Stomach smooth muscle (tissue), 2 donors: ENCODE measurements around the gene AHCYL2.
"Not testable (repeated sequence)": the region's sequence is repeated elsewhere in the genome, so short reads cannot be mapped to it uniquely, and the experiment has no call there.

Experiments
- H3K27ac ChIP-seq: one replicate; pipeline ENCODE4 v1.7.0; 2013; ENCODE audit warnings: mild to moderate bottlenecking, low read length, inconsistent platforms
- H3K27me3 ChIP-seq, 2 donors: one replicate each; pipeline ENCODE4 v1.7.0; 2013; ENCODE audit warnings: low read length in 2 of 2; ENCODE audit not compliant: insufficient read depth in 2 of 2, control insufficient read depth in 1 of 2
- H3K36me3 ChIP-seq, 2 donors: one replicate each; pipeline ENCODE4 v1.7.0; 2013; ENCODE audit warnings: low read length in 2 of 2; ENCODE audit not compliant: control insufficient read depth in 2 of 2, insufficient read depth in 2 of 2
- H3K4me1 ChIP-seq: one replicate; pipeline ENCODE4 v1.7.0; 2013; ENCODE audit warnings: low read length; ENCODE audit not compliant: control insufficient read depth, insufficient read depth
- H3K4me3 ChIP-seq, 2 donors: one replicate each; pipeline ENCODE4 v1.7.0; 2013; ENCODE audit warnings: low read length in 2 of 2
- H3K9ac ChIP-seq, 2 donors: one replicate each; pipeline ENCODE4 v1.7.0; 2013; ENCODE audit warnings: low read length in 2 of 2, mild to moderate bottlenecking in 1 of 2
- H3K9me3 ChIP-seq, 2 donors: one replicate each; pipeline ENCODE4 v1.7.0; 2013; ENCODE audit warnings: low read length in 2 of 2; ENCODE audit not compliant: control insufficient read depth in 2 of 2
- donor health status: healthy.
- donor health status: Pancreatic carcinoma.

AHCYL2 gene

DNA sequence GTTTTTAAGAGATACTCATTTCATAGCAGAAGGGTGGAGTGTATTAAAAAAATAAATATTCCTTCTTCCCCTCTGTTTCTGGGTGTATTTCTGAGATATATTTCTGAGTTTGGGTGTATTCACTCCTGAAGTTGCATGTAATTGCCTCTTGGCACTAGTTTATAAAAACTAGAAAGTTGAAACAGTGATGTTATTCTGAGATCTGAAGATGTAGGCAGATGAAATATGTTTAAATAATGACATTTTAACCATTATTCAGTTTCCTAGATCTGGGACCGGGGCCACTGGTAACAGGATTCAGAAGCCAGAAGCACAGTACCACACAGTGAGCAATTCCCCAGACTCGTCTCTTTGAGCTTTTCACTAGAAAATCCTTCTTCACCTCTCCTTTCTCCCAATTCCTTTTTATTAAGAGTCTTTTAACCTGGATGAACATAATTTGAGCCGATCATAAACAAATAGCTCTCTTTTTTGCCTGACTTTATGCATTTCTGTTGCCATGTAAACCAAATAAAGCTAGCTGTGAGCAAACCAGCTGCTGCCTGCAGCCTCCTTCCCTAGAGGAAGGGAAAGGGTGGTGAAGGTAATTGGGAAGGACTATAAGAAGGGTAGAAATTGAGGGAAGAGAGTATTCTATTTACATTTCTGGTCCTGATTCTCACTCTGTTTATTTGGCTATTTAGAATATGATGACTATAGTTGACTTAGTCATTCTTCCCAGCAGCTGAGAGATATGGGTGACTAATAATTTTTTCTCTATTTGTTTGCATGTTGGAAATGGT, 107.6 kb downstream of the AHCYL2 start:
- no peak overlapping the region for H3K4me3 ChIP-seq
- H3K27ac ChIP-seq, result no peak overlapping the region
- H3K9me3 ChIP-seq, result no peaks in the 10 kb centered on the region
- H3K27me3 ChIP-seq, result no peaks in the 10 kb centered on the region
- H3K9ac ChIP-seq, result no peak overlapping the region
- no peaks in the 10 kb centered on the region for H3K4me1 ChIP-seq
- H3K36me3 ChIP-seq, result no peaks in the 10 kb centered on the region

DNA sequence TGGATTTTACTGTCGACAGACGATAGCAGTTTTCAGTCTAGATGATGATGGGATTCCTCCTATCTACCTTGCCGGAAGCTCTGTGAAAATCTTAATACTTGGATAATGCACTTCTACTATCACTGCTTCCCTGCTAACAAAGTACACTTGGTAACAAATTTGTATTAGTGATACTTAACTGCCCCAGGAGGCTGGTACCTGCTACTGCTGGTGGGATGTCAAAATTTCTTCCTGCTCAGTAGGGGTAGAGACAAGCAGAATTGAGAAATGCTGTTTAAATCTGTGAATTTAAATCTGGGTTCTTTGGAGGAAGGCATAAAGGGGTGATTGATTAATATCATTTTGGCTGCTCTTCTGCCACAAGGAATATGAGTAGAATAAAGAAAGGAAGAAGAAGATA, 109.6 kb downstream of the AHCYL2 start:
- Histone ChIP-seq H3K27ac (no peak overlapping the region), H3K9me3 (no peaks in the 10 kb centered on the region), H3K27me3 (no peaks in the 10 kb centered on the region), H3K36me3 (no peaks in the 10 kb centered on the region), H3K9ac (no peak overlapping the region), H3K4me1 (no peaks in the 10 kb centered on the region), H3K4me3 (no peak overlapping the region)

DNA sequence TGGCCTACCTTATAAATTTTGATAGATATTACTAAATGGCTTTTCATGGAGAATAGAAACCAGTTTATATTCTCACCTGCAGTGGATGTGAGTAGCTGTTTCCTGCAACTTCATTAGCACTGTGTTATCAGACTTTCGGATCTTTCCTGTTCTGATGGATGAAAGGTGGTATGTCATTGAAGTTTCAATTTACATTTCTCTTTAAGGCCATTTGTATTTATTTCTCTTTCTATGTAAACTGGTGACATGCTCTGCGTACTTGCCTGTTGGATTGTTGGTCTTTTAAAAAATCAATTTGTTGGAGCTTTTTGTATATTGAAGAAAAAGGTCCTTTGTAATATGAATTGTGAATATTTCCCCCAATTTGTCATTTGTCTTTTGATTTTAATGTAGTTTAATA, 113.6 kb downstream of the AHCYL2 start:
- no peak overlapping the region for H3K9ac ChIP-seq
- no peaks in the 10 kb centered on the region for H3K4me1 ChIP-seq
- no peaks in the 10 kb centered on the region for H3K27me3 ChIP-seq
- H3K4me3 ChIP-seq, result no peak overlapping the region
- no peak overlapping the region for H3K27ac ChIP-seq
- no peaks in the 10 kb centered on the region for H3K9me3 ChIP-seq
- no peaks in the 10 kb centered on the region for H3K36me3 ChIP-seq

DNA sequence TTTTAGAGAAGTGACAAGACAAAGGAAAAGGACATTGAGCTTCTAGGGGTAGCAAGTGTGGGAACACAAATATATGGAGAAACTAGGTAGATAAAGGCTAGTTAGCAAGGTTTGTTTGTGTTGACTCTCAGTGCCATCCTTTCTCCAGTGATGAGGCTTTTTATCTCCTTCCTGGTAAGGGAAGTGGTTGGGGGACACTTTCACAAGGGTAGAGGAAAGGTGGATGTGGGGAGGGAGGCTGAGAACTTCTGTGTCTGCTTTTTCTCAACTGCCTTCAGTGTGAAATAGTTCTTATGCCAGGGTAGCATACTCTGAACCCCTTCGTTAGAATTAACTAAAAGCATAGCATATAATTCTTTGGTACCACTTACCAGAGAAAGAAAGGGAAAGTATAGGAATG, 116.4 kb downstream of the AHCYL2 start:
- Histone ChIP-seq H3K4me1 (no peaks in the 10 kb centered on the region), H3K36me3 (no peaks in the 10 kb centered on the region), H3K4me3 (no peak overlapping the region), H3K27me3 (no peaks in the 10 kb centered on the region), H3K27ac (no peak overlapping the region), H3K9ac (no peak overlapping the region), H3K9me3 (no peaks in the 10 kb centered on the region)

DNA sequence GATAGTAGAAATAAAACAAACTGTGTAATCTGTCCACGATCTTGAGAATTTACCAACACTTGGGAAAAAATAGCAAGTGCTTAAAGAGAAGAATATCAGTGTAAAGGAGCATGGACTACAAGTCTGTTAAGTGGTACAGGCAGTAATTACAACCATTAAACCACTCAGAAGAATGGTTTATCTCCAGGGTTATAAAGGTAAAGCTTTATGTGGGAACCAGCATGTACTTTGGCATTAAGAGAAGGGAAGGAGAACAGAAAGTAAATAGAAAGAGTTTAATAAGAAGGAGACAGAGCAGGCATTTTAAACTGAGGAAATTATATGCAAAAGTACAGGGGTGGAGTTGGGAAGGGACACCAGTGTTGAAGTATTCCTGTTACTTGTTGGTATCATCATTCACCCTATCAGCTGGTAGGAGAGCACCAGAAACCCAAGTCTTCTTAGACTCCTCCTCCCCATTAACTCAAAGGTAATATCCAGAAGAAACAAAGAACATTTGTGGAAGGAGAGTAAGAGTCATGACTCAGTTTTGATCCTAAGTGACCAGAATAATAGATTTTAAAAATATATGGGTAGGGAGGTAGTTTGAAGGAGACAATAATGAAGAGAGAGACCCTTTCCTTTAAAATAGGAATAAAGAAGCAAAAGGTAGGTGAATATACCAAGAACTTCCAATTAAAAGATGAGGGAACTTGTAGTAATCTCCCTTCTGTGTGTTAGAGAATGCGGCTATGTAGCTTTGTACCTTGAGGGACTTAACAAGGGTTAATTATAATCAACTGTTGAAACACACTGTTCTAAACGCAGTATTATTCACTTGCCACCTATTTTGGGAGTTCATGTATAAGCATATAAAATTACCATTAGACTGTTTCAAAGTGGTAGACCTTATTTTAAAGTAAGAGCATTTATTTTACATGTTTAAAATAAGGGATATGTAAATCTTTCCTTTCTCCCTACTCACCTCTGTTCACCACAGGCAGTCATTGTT, 117.3 kb downstream of the AHCYL2 start:
- H3K4me1 ChIP-seq, result no peaks in the 10 kb centered on the region
- no peaks in the 10 kb centered on the region for H3K27me3 ChIP-seq
- H3K9me3 ChIP-seq, result no peaks in the 10 kb centered on the region
- H3K4me3 ChIP-seq, result no peak overlapping the region
- H3K27ac ChIP-seq, result no peak overlapping the region
- no peak overlapping the region for H3K9ac ChIP-seq
- H3K36me3 ChIP-seq, result no peaks in the 10 kb centered on the region

DNA sequence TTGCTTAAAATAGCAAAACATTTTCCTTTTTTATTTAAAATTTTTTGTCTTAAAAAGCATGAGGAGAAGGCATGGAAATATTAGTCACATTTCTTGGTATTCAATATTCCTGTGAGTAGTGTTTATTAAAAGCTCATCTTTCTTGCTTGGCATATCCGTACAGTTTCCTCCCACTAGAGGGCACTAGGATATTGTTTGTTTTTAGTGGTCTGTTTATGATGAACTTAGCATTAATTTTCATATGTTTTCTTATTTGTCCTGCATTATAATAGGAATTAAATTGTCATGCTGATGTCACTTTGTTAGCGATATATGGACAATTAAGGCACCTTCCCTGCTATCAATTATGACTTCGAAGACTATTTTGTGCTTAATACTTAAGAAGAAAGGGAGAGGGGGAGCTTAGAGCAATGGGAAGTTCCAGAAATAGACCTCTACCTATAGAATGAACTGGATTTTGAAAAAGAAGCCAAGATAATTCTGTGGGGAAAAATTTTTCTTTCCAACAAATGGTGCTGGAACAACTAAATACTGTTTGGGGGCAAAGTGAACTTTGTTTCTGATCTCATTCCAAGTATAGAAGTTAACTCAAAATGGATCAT, 118.4 kb downstream of the AHCYL2 start:
- H3K9me3 ChIP-seq, result no peaks in the 10 kb centered on the region
- H3K36me3 ChIP-seq, result no peaks in the 10 kb centered on the region
- no peak overlapping the region for H3K4me3 ChIP-seq
- no peaks in the 10 kb centered on the region for H3K4me1 ChIP-seq
- no peak overlapping the region for H3K27ac ChIP-seq
- no peaks in the 10 kb centered on the region for H3K27me3 ChIP-seq
- H3K9ac ChIP-seq, result no peak overlapping the region

DNA sequence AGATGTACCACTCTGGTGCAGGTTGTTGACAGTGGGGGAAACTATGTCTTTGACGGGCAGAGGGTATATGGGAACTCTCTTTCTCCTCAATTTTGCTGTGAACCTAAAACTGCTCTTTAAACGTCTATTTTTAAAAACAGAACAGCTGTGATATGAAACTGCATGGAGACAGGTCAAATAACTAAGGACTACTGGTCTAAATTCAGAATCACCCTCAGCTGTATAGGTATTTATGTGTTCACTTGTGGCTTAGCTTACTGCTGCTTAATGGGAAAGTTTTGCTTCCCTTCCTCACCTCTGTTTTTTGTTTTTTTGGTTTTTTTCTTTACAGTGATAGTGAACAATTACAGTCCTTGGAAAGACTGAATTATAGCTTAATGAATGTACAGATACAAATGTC, 122.5 kb downstream of the AHCYL2 start:
- Histone ChIP-seq H3K27me3 (no peaks in the 10 kb centered on the region), H3K4me1 (no peaks in the 10 kb centered on the region), H3K27ac (no peak overlapping the region), H3K4me3 (no peak overlapping the region), H3K9me3 (no peaks in the 10 kb centered on the region), H3K36me3 (no peaks in the 10 kb centered on the region), H3K9ac (no peak overlapping the region)

DNA sequence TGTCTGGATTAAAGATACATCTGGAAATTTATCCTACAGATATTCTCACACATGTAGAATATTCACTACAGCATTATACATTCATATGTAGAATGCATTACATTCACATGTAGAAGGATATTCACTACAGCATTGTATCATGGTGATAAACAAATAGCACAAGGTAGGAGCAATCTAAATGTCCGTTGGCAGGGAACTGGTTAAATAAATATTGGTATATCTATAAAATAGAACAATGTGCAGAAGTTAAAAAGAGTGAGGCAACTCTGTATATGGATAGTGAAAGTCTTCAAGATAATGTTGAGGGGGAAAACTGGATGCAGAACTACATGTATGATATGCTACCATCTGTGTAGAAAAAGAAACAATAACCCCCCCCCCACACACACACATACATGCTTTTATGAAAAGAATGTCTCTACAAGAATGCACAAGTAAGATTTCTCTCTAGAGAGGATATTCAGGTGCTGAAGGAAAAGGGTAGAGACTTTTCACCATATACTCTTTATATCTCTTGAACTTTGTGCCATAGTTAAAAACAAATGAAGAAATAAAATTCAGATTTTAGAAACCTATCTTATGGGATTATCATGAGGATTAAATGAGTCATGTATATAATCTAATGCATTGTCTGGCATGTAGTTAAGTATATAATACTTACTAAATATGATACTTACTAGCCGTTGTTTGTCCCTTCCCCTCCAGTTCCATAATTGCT, 123.4 kb downstream of the AHCYL2 start:
- Histone ChIP-seq H3K27ac (no peak overlapping the region), H3K9ac (no peak overlapping the region), H3K4me3 (no peak overlapping the region), H3K36me3 (no peaks in the 10 kb centered on the region), H3K27me3 (no peaks in the 10 kb centered on the region), H3K4me1 (no peaks in the 10 kb centered on the region), H3K9me3 (no peaks in the 10 kb centered on the region)

DNA sequence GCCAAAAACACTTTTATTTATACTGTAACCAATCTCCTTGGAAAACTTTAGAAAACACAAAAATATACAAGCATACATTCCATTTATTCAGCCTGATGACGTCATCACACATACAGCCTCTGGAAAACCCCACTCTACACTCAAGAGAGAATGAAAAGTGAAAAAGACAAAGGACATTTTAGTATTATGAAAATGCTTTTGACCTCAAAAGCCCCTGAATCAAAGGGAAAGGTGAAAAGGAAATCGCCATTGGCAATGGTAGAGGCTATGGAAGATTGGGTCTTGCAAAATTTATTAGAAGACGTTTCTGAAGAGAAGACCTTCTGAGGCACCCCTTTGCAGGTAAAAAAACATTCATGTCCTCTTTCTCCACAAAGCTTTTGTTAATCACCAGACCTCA, 126.5 kb downstream of the AHCYL2 start:
- H3K9ac ChIP-seq, result no peak overlapping the region
- no peak overlapping the region for H3K4me3 ChIP-seq
- H3K27ac ChIP-seq, result no peak overlapping the region
- H3K9me3 ChIP-seq, result no peaks in the 10 kb centered on the region
- H3K4me1 ChIP-seq, result no peaks in the 10 kb centered on the region
- H3K27me3 ChIP-seq, result no peaks in the 10 kb centered on the region
- no peaks in the 10 kb centered on the region for H3K36me3 ChIP-seq

DNA sequence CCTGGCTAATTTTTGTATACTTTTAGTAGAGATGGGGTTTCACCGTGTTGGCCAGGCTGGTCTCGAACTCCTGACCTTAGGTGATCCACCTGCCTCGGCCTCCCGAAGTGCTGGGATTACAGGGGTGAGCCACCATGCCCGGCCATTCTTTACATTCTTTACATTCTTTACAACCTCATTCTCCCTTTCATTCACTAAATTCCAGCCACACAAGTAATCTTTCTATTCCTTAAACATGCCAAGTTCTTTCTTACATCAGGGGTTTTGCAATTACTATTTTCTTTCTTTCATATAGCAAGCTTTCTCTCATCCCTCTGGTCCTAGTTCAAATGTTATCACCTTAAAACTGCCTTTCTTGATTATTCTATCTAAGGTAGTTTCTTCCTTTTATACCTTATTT, 128.3 kb downstream of the AHCYL2 start:
- not testable (repeated sequence) for H3K9me3 ChIP-seq, H3K9ac ChIP-seq, H3K27me3 ChIP-seq, H3K4me1 ChIP-seq, H3K27ac ChIP-seq, H3K36me3 ChIP-seq, H3K4me3 ChIP-seq
